Mesothelial cell of epicardium (in vitro differentiated cells): ENCODE measurements around the gene C17orf50. TPM values are rescaled to one million over a fixed set of nuclear protein-coding genes. Genes with fewer than 3 reads are reported as not detected.
A peak's percentile ranks its signal among the peaks of the same experiment; 100 is the strongest.

Source experiments
- DNase-seq, 2 experiments: peaks; one replicate each; pipeline ENCODE4 v3.0.0; 2021; ENCODE audit warnings: low spot score in 2 of 2; ENCODE audit not compliant: unreplicated experiment in 2 of 2
- H3K27ac Mint-ChIP-seq: 2 replicates; pipeline ENCODE4 v1.8.0; 2021; ENCODE audit warnings: mixed read lengths
- H3K27me3 Mint-ChIP-seq: 2 replicates; pipeline ENCODE4 v1.8.0; 2021; ENCODE audit warnings: low read depth, mixed read lengths
- H3K36me3 Mint-ChIP-seq: 2 replicates; pipeline ENCODE4 v1.8.0; 2021; ENCODE audit warnings: mixed read lengths
- H3K4me1 Mint-ChIP-seq: 2 replicates; pipeline ENCODE4 v1.8.0; 2021; ENCODE audit warnings: mixed read lengths
- H3K4me3 Mint-ChIP-seq: 2 replicates; pipeline ENCODE4 v1.8.0; 2021; ENCODE audit warnings: mild to moderate bottlenecking, moderate library complexity, mixed read lengths
- H3K9me3 Mint-ChIP-seq: 2 replicates; pipeline ENCODE4 v1.8.0; 2021; ENCODE audit warnings: mixed read lengths
- total RNA-seq: library from RNA; stranded (reverse); gene quantifications from 3 replicates; pipeline ENCODE4 v1.2.1, GENCODE V29; 2021
- TF ChIP-seq, protein P1 (sequence below): fragments of 200-600 bp; sonication (generic); IDR thresholded peaks from one replicate; pipeline ENCODE4 v1.5.0; 2021; ENCODE audit warnings: antibody characterized with exemption; ENCODE audit not compliant: unreplicated experiment

C17orf50 gene
- total RNA-seq, 1 donor from 2014 or later: not detected

DNA sequence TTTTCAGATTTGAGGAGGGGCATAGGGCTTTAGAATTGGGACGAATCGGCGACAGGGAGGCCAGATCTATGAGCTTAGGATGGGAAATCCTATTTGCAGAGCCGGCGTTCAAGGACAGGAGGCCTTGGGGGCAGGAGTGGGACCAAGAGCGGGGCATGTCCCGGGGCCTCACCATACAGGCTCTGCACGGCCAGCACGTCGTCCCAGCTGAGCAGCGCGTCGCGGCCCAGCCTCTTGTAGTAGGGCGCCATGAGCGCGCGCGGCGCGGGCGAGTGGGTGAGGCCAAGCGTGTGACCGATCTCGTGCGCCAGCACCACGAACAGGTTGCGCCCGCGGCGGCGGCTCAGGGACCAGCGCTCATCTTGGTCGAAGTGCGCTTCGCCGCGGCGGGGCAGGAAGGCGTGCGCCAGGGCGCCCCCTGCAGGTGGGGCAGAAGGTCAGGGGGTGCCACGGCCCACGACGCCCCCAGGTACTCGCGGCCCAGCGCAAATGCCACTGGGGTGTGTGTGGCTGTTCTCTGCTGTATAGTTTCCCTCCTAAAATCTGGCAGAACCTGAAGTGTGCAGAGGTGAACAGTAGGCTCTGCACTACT lies 9.3 kb downstream of the C17orf50 start:
- Mint-ChIP-seq H3K4me3 (no peak overlapping the region), H3K9me3 (no peaks in the 10 kb centered on the region), H3K27me3 (no peaks in the 10 kb centered on the region), H3K36me3 (no peaks in the 10 kb centered on the region), H3K4me1 (peaks cover 15% of the 10 kb centered on the region), H3K27ac (no peak overlapping the region)
- TF ChIP-seq, protein P1, sequence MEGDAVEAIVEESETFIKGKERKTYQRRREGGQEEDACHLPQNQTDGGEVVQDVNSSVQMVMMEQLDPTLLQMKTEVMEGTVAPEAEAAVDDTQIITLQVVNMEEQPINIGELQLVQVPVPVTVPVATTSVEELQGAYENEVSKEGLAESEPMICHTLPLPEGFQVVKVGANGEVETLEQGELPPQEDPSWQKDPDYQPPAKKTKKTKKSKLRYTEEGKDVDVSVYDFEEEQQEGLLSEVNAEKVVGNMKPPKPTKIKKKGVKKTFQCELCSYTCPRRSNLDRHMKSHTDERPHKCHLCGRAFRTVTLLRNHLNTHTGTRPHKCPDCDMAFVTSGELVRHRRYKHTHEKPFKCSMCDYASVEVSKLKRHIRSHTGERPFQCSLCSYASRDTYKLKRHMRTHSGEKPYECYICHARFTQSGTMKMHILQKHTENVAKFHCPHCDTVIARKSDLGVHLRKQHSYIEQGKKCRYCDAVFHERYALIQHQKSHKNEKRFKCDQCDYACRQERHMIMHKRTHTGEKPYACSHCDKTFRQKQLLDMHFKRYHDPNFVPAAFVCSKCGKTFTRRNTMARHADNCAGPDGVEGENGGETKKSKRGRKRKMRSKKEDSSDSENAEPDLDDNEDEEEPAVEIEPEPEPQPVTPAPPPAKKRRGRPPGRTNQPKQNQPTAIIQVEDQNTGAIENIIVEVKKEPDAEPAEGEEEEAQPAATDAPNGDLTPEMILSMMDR: peak; percentile 58
- no peak for DNase-seq

DNA sequence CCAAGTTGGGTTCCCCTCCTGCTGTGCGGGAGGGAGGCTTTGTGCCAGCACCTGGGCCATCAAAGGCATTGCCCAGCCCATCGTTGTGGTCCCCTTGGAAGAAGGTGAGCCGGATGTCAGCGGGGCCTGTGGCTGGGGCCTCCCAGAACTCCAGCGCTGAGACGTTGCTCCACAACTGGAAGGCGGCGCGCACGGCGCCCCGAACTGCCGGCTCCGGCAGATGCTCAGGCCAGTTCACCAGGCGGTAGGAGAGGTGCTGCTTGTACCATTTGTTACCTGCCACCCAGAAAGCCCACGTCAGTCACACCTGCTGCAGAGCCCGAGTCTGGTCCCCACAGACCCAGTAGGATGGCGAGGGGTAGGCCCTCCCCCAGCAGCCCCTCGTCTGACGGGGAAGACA lies 12.4 kb downstream of the C17orf50 start:
- H3K27ac Mint-ChIP-seq: no peak overlapping the region
- H3K9me3 Mint-ChIP-seq: no peaks in the 10 kb centered on the region
- peaks cover 25% of the 10 kb centered on the region for H3K4me1 Mint-ChIP-seq
- no peak overlapping the region for H3K4me3 Mint-ChIP-seq
- no peaks in the 10 kb centered on the region for H3K27me3 Mint-ChIP-seq
- DNase-seq: no peak
- TF ChIP-seq, protein P1: no peak
- H3K36me3 Mint-ChIP-seq: no peaks in the 10 kb centered on the region

DNA sequence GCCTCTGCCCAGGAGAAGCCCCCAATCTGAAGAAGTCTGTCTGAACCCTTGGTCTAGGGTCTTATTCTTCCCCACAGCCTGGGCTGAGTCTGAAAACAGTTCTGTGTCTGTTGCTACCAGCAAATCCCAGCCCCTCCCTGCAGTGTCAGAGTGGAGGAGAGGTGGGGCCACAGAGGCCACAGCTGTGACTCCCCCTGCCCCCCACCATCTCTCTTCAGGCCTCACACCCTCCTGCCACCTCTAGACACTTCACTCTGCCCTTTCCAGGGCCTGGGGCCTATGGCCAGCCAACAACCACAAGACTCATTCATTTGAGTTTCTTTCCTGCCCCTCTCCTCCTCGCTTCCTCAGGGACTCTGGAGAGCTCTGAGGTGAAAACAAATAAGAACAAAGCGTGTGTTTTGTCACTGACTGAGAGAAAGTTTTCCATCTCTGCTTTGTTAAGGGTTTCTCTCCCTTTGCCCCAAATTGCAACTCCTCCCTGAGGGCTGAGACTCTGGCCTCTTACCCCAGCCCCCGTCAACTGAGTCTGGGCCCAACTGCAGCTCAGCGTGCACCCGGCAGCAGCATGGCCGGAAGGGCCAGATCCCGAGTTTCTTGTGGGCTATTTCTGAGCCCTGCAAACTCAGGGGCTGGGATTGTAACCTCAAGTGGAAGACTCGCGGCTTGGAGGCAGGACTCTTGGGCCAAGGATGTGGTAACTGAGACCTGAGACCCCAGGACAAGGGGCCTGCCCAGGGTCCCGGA lies 13.2 kb downstream of the C17orf50 start:
- Mint-ChIP-seq H3K27ac (peak overlapping the region; percentile 68), H3K36me3 (no peaks in the 10 kb centered on the region), H3K4me3 (no peak overlapping the region), H3K4me1 (peaks cover 26% of the 10 kb centered on the region), H3K27me3 (no peaks in the 10 kb centered on the region), H3K9me3 (no peaks in the 10 kb centered on the region)
- TF ChIP-seq, protein P1: no peak
- no peak for DNase-seq

DNA sequence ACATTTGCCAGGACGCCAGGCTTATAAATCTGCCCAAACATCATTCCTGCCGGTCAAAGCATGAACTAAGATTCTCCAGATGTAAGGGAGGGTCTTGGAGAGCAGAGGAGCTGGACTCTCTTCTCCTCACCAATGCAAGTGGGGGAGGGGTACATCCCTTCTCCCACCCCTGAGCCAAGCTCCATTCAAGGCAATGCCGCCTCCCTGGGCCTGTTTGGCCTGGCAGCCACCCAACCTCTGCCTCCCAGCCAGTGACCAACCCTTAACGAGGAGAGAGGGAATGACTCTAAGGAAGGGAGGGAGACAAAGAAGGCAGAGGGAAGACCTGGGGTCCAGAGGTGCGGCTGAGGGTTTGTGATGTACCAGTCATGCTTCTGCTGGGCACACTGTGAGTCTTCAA lies 13.8 kb downstream of the C17orf50 start:
- TF ChIP-seq, protein P1: no peak
- Mint-ChIP-seq H3K27me3 (no peaks in the 10 kb centered on the region), H3K36me3 (no peaks in the 10 kb centered on the region), H3K4me3 (no peak overlapping the region), H3K4me1 (peaks cover 26% of the 10 kb centered on the region), H3K27ac (peak overlapping the region; percentile 68), H3K9me3 (no peaks in the 10 kb centered on the region)
- no peak for DNase-seq

DNA sequence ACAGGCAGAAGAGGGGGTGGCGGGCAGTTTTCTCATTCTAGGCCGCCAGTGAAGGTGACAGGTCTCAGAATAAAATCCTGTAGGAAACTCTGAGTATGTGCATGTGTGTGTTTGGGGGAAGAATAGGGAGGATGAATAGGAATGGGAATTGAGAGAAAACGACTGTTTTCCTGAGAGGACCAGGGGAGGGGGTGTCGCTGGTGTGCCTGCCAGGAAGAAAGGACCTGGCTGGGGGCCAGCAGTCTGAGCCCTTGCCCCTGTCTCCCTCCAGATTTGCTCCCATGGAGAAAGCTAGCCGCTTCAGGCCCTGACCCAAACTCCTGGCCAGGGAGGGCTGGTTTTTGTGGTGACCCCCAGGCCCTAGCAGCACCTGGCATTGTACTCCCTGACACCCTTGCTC lies 14.4 kb downstream of the C17orf50 start:
- Mint-ChIP-seq H3K4me1 (peaks cover 26% of the 10 kb centered on the region), H3K9me3 (no peaks in the 10 kb centered on the region), H3K4me3 (no peak overlapping the region), H3K36me3 (no peaks in the 10 kb centered on the region), H3K27me3 (no peaks in the 10 kb centered on the region), H3K27ac (peak overlapping the region; percentile 44)
- no peak for DNase-seq
- TF ChIP-seq, protein P1: no peak
